GM12891 (cell line): ENCODE measurements around the gene ARRDC2.

Source experiments
- DNase-seq: peaks from one replicate; pipeline ENCODE4 v3.0.0; 2011; ENCODE audit warnings: low spot score; ENCODE audit not compliant: insufficient read length
- FAIRE-seq: peaks from 2 replicates; lab custom pipeline; 2011; peaks lifted over from hg19 to GRCh38; lab: Jason Lieb, UNC
- PAX5 ChIP-seq: IDR thresholded peaks from 2 replicates; pipeline ENCODE4 v1.6.1; 2011; ENCODE audit warnings: low read length, moderate library complexity, mild to moderate bottlenecking; ENCODE audit not compliant: insufficient read depth, severe bottlenecking
- POLR2A ChIP-seq: IDR thresholded peaks from 2 replicates; pipeline ENCODE4 v1.6.1; 2011; ENCODE audit warnings: low read depth, low read length, control low read depth
- POLR2AphosphoS5 ChIP-seq: IDR thresholded peaks from 2 replicates; pipeline ENCODE4 v1.6.1; 2011; ENCODE audit warnings: low read depth, low read length, control low read depth
- POU2F2 ChIP-seq: IDR thresholded peaks from 2 replicates; pipeline ENCODE4 v1.6.1; 2011; ENCODE audit warnings: low read depth, mild to moderate bottlenecking, control low read depth, low read length, moderate library complexity
- SPI1 ChIP-seq: IDR thresholded peaks from 2 replicates; pipeline ENCODE4 v1.6.1; 2011; ENCODE audit warnings: low read depth, low read length, control low read depth
- TAF1 ChIP-seq: IDR thresholded peaks from 2 replicates; pipeline ENCODE4 v1.6.1; 2011; ENCODE audit warnings: low read depth, low read length, control low read depth

ARRDC2 gene

DNA sequence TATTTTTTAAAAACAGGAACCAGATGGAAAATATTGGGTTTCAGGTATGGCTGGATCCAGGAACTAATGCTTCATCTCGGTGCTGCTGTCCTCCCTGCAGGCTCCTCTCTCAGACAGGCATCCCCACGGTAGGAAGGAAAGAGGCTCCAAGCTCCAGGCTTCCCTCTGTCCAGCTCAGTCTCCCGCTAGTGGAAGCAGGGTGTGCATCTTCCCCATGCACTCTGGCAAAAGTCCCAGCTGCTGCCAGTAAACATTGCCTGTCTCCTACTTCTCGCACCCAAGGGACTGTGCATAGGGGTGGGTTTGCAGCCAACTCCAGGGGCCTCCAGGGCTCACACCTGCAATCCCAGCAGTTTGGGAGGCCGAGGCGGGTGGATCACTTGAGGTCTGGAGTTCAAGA is 49.6 kb downstream of the ARRDC2 start:
- DNase-seq (no peak), FAIRE-seq (no peak)
- TF ChIP-seq POU2F2 = no peak
- TF ChIP-seq POLR2AphosphoS5 = no peak
- no peak for TF ChIP-seq PAX5
- no peak for TF ChIP-seq POLR2A
- no peak for TF ChIP-seq SPI1
- no peak for TF ChIP-seq TAF1

- DNase-seq = peak; percentile 87
- FAIRE-seq = peak; percentile 84
- TF ChIP-seq POU2F2 (no peak), PAX5 (no peak), POLR2AphosphoS5 (no peak), POLR2A (no peak), SPI1 (no peak), TAF1 (no peak)
These were observed 50.4 kb downstream of the ARRDC2 start for GRCh38 chr19:18058208-18059009.

DNA sequence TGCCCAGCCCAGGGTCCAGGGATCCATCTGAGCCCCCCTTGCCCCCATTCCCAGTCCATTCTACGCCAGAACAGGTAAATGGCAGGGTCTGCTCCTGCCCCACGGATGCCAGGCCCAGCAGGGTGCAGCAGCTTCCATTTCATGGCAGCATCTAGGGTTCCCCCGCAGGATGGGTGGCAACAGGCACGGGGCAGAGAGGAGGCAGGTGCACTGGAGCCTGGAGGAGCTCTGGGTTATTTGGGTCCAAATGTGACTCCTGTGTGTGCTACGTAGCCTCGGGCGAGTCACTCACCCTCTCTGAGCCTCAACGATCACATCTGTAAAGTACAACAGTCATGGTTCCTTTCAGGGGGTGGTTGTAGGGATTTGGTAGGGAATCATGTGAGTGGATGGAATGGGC is 51.3 kb downstream of the ARRDC2 start:
- no peak for TF ChIP-seq SPI1
- TF ChIP-seq POU2F2 = no peak
- TF ChIP-seq POLR2AphosphoS5 = no peak
- no peak for TF ChIP-seq TAF1
- TF ChIP-seq POLR2A = no peak
- TF ChIP-seq PAX5 = no peak
- DNase-seq = no peak

GRCh38 chr19:18059902-18060301 is 51.9 kb downstream of the ARRDC2 start:
- FAIRE-seq (no peak), DNase-seq (no peak)
- TF ChIP-seq PAX5 = no peak
- no peak for TF ChIP-seq POLR2A
- no peak for TF ChIP-seq TAF1
- no peak for TF ChIP-seq POLR2AphosphoS5
- no peak for TF ChIP-seq SPI1
- no peak for TF ChIP-seq POU2F2

More for the DNA sequence above, 51.3 kb downstream of the ARRDC2 start:
- FAIRE-seq = no peak

DNA sequence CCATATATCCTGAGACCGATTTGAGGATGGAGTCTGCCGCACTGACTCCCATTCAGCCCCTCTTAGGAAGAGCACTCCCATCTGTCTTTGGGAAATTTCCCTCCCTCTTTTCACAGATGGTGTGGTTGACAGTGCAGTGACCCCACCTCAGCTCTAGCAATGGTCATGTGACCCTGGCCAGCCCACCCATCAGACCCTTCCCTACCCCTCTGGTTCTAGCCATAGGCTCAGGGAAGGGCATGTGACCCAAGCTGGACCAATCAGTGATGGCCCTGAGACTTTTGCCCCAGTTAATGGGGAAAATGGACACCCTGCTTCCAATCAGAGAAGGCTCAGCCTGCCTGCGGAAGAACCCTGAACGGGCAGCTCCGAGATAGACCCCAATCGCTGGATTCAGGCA is 52.5 kb downstream of the ARRDC2 start:
- DNase-seq (no peak), FAIRE-seq (no peak)
- TF ChIP-seq PAX5 = no peak

GRCh38 chr19:18062028-18062427 is 54.1 kb downstream of the ARRDC2 start:
- no peak for DNase-seq
- no peak for FAIRE-seq
- TF ChIP-seq POU2F2 (no peak), POLR2A (no peak), POLR2AphosphoS5 (no peak)

- no peak for TF ChIP-seq POLR2AphosphoS5
- TF ChIP-seq POLR2A = no peak
- TF ChIP-seq PAX5 = no peak
- TF ChIP-seq POU2F2 = no peak
- no peak for TF ChIP-seq SPI1
- TF ChIP-seq TAF1 = no peak
- FAIRE-seq (peak; percentile 45), DNase-seq (no peak)
These were observed 55.5 kb downstream of the ARRDC2 start for GRCh38 chr19:18063463-18063862.
